Mesothelial cell of epicardium (in vitro differentiated cells): Measurements from ENCODE around the gene CYP3A7. TPM values are rescaled to one million over a fixed set of nuclear protein-coding genes. Genes with fewer than 3 reads are reported as not detected.

Source experiments
- DNase-seq, 2 experiments: peaks; one replicate each; pipeline ENCODE4 v3.0.0; 2021; ENCODE audit warnings: low spot score in 2 of 2; ENCODE audit not compliant: unreplicated experiment in 2 of 2
- H3K27ac Mint-ChIP-seq: 2 replicates; pipeline ENCODE4 v1.8.0; 2021; ENCODE audit warnings: mixed read lengths
- H3K27me3 Mint-ChIP-seq: 2 replicates; pipeline ENCODE4 v1.8.0; 2021; ENCODE audit warnings: low read depth, mixed read lengths
- H3K36me3 Mint-ChIP-seq: 2 replicates; pipeline ENCODE4 v1.8.0; 2021; ENCODE audit warnings: mixed read lengths
- H3K4me1 Mint-ChIP-seq: 2 replicates; pipeline ENCODE4 v1.8.0; 2021; ENCODE audit warnings: mixed read lengths
- H3K4me3 Mint-ChIP-seq: 2 replicates; pipeline ENCODE4 v1.8.0; 2021; ENCODE audit warnings: mild to moderate bottlenecking, moderate library complexity, mixed read lengths
- H3K9me3 Mint-ChIP-seq: 2 replicates; pipeline ENCODE4 v1.8.0; 2021; ENCODE audit warnings: mixed read lengths
- total RNA-seq: library from RNA; stranded (reverse); gene quantifications from 3 replicates; pipeline ENCODE4 v1.2.1, GENCODE V29; 2021
- TF ChIP-seq, protein P1 (sequence below): fragments of 200-600 bp; sonication (generic); IDR thresholded peaks from one replicate; pipeline ENCODE4 v1.5.0; 2021; ENCODE audit warnings: antibody characterized with exemption; ENCODE audit not compliant: unreplicated experiment

CYP3A7 gene
- 0.33 TPM in 1 of 3 replicates, not detected in the others for total RNA-seq

DNA sequence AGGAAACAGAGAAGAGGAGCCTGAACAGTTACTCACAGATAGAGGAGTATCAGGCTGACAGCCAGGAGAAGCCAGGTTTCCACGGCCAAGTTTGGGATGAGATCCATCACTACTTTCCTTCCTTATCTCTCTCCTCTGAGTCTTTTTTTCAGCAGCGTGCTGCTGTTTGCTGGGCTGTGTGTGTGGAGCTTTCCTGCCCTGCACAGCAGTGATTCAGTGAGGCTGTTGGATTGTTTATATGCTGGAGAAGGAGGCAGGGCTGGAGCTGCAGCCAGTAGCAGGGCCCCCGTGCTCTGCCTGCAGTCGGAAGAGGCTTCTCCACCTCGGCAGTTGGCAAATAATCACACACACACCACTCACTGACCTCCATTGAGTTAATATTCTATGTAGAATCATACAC, at the start of gene CYP3A7:
Gene CYP3A7 (minus strand): TSS at position 210 of the 400 bp plus-strand sequence. CDS start 103 bp downstream, at position 107.
- Mint-ChIP-seq H3K9me3 (peaks cover 4% of the 10 kb centered on the region), H3K4me3 (no peak within 1 kb of the TSS), H3K4me1 (peaks cover 29% of the 10 kb centered on the region), H3K27me3 (no peaks in the 10 kb centered on the region), H3K27ac (no peak within 1 kb of the TSS), H3K36me3 (no peaks in the 10 kb centered on the region)
- DNase-seq: no peak
- TF ChIP-seq, protein P1, sequence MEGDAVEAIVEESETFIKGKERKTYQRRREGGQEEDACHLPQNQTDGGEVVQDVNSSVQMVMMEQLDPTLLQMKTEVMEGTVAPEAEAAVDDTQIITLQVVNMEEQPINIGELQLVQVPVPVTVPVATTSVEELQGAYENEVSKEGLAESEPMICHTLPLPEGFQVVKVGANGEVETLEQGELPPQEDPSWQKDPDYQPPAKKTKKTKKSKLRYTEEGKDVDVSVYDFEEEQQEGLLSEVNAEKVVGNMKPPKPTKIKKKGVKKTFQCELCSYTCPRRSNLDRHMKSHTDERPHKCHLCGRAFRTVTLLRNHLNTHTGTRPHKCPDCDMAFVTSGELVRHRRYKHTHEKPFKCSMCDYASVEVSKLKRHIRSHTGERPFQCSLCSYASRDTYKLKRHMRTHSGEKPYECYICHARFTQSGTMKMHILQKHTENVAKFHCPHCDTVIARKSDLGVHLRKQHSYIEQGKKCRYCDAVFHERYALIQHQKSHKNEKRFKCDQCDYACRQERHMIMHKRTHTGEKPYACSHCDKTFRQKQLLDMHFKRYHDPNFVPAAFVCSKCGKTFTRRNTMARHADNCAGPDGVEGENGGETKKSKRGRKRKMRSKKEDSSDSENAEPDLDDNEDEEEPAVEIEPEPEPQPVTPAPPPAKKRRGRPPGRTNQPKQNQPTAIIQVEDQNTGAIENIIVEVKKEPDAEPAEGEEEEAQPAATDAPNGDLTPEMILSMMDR: no peak

DNA sequence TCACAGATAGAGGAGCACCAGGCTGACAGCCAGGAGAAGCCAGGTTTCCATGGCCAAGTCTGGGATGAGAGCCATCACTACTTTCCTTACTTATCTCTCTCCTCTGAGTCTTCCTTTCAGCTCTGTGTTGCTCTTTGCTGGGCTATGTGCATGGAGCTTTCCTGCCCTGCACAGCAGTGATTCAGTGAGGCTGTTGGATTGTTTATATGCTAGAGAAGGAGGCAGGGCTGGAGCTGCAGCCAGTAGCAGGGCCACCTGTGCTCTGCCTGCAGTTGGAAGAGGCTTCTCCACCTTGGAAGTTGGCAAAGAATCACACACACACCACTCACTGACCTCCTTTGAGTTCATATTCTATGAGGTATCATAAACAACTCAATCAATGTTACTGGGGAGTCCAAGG, 49.0 kb upstream of the CYP3A7 start, which contains the start of gene CYP3A4:
Gene CYP3A4 (minus strand): TSS at position 178 of the 400 bp plus-strand sequence. CDS start 103 bp downstream, at position 75.
- H3K4me1 Mint-ChIP-seq: peaks cover 21% of the 10 kb centered on the region
- TF ChIP-seq, protein P1: no peak
- H3K9me3 Mint-ChIP-seq: no peaks in the 10 kb centered on the region
- H3K36me3 Mint-ChIP-seq: no peaks in the 10 kb centered on the region
- no peaks in the 10 kb centered on the region for H3K27me3 Mint-ChIP-seq
- no peak within 1 kb of the TSS for H3K4me3 Mint-ChIP-seq
- DNase-seq: no peak
- no peak within 1 kb of the TSS for H3K27ac Mint-ChIP-seq

- H3K36me3 Mint-ChIP-seq: no peaks in the 10 kb centered on the region
- H3K9me3 Mint-ChIP-seq: no peaks in the 10 kb centered on the region
- H3K27ac Mint-ChIP-seq: no peak overlapping the region
- no peaks in the 10 kb centered on the region for H3K27me3 Mint-ChIP-seq
- DNase-seq: no peak
- TF ChIP-seq, protein P1: no peak
- no peak overlapping the region for H3K4me3 Mint-ChIP-seq
- H3K4me1 Mint-ChIP-seq: peaks cover 32% of the 10 kb centered on the region
These were observed 47.3 kb upstream of the CYP3A7 start for GRCh38 chr7:99782012-99782953.

DNA sequence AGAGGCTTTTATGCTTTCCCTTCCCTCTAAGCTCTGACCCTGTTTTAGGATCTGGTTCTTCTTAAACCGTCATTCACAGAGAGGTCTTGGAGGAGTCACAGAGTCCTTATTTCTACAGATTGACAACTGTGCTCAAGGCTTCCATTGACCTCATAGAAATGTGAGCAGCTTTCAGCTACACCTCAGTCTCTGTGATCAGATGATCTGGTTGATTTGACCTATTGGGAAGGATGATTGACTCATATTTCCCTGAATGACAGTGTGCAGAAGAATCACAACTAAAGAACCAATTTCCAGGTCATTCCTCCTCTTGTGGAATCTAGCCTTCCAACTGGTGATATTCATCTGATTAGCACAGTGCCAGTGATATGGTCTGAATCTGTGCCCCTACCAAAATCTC, 45.6 kb upstream of the CYP3A7 start:
- Mint-ChIP-seq H3K4me3 (no peak overlapping the region), H3K27ac (no peak overlapping the region), H3K9me3 (no peaks in the 10 kb centered on the region), H3K27me3 (peaks cover 2% of the 10 kb centered on the region), H3K36me3 (no peaks in the 10 kb centered on the region), H3K4me1 (peaks cover 26% of the 10 kb centered on the region)
- TF ChIP-seq, protein P1: no peak
- DNase-seq: no peak

DNA sequence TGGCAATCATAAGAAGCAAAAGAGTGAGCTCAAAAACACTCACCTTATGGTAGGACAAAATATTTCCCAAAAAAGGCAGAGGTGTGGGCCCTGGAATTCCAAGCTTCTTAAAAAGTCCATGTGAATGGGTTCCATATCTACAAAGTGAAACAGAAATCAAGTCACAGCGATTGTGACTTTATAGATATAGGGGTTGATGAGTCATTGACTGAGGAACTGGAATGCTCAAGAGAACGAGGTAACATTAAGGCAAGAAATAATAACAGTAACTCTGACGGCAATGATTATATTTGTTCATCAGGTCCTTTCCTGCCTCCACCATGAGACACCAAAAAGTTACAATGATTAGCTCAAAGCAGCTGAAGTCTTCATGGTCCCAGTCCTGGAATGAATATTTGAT, 45.0 kb upstream of the CYP3A7 start:
- Mint-ChIP-seq H3K4me1 (peaks cover 26% of the 10 kb centered on the region), H3K36me3 (no peaks in the 10 kb centered on the region), H3K27me3 (peaks cover 4% of the 10 kb centered on the region), H3K27ac (no peak overlapping the region), H3K4me3 (no peak overlapping the region), H3K9me3 (no peaks in the 10 kb centered on the region)
- no peak for DNase-seq
- TF ChIP-seq, protein P1: no peak
